Panc1 (cell line): ENCODE data around the gene TWNK. TPM values are rescaled to one million over a fixed set of nuclear protein-coding genes. Genes with fewer than 3 reads are reported as not detected.

Experiments
- ATAC-seq: fragments of 200-7000 bp; cut with Tn5 transposase; 2 replicates; pipeline ENCODE4 v1.9.1; 2020; ENCODE audit warnings: mild to moderate bottlenecking, moderate library complexity
- BruUV-seq: library from RNA; stranded (reverse); fragments of 400-500 nt; replicated peaks from 2 replicates; lab custom pipeline; 2021; lab: Mats Ljungman, UMichigan
- CTCF ChIA-PET: fragments of 300-600 bp; sonication (Branson Sonifier 250); formaldehyde crosslinking; loops from one replicate; lab custom pipeline; 2022; ENCODE audit warnings: antibody characterized with exemption; lab: Charles Lee
- POLR2A ChIA-PET: fragments of 300-600 bp; sonication (Branson Sonifier 250); formaldehyde crosslinking; loops from one replicate; lab custom pipeline; 2022; ENCODE audit warnings: antibody characterized with exemption; lab: Charles Lee
- DNase-seq: peaks from one replicate; pipeline ENCODE4 v3.0.0-alpha.2; 2010; ENCODE audit warnings: low read depth, low spot score
- H3K27ac ChIP-seq: 2 replicates; pipeline ENCODE4 v1.5.1; 2011; ENCODE audit warnings: mild to moderate bottlenecking, low read length, inconsistent platforms
- H3K27me3 ChIP-seq: fragments of 200-500 bp; sonication (Bioruptor generic); 2 replicates; pipeline ENCODE4 v1.6.0; 2014; ENCODE audit warnings: low read length, inconsistent platforms; ENCODE audit not compliant: control insufficient read depth, insufficient read depth
- H3K36me3 ChIP-seq: fragments of 200-500 bp; sonication (Bioruptor generic); 2 replicates; pipeline ENCODE4 v1.5.1; 2014; ENCODE audit warnings: inconsistent platforms, mild to moderate bottlenecking, low read length, moderate library complexity; ENCODE audit not compliant: control insufficient read depth, insufficient read depth
- H3K4me1 ChIP-seq: 2 replicates; pipeline ENCODE4 v1.5.1; 2011; ENCODE audit warnings: inconsistent platforms, mild to moderate bottlenecking, low read length, moderate library complexity; ENCODE audit not compliant: control insufficient read depth, insufficient read depth
- H3K4me3 ChIP-seq, 2 experiments: 2 replicates each; pipeline ENCODE4 v1.5.1; 2011 to 2012; ENCODE audit warnings: low read depth in 2 of 2, low read length in 2 of 2, mild to moderate bottlenecking in 2 of 2, inconsistent platforms in 1 of 2, moderate library complexity in 1 of 2
- H3K9me3 ChIP-seq: fragments of 200-500 bp; sonication (Bioruptor generic); 2 replicates; pipeline ENCODE4 v1.5.1; 2014; ENCODE audit warnings: low read depth, mild to moderate bottlenecking, inconsistent platforms, low read length, moderate library complexity; ENCODE audit not compliant: control insufficient read depth, insufficient read depth
- CTCF ChIP-seq: fragments of 450-650 bp; IDR thresholded peaks from 2 replicates; pipeline ENCODE4 v1.5.1; 2017; ENCODE audit warnings: mild to moderate bottlenecking
- POLR2AphosphoS5 ChIP-seq: IDR thresholded peaks from 2 replicates; pipeline ENCODE4 v1.6.1; 2012; ENCODE audit warnings: mild to moderate bottlenecking, low read depth, low read length, moderate library complexity
- REST ChIP-seq, 2 experiments: IDR thresholded peaks; 2 replicates each; pipeline ENCODE4 v1.6.1; 2011 to 2012; ENCODE audit warnings: low read depth in 2 of 2, control low read depth in 1 of 2, low read length in 1 of 2, mild to moderate bottlenecking in 1 of 2, moderate library complexity in 1 of 2; ENCODE audit not compliant: insufficient read depth in 1 of 2
- SIN3A ChIP-seq: IDR thresholded peaks from 2 replicates; pipeline ENCODE4 v1.6.1; 2012; ENCODE audit warnings: low read depth, mild to moderate bottlenecking, low read length, moderate library complexity, borderline replicate concordance; ENCODE audit not compliant: insufficient read depth
- TCF7L2 ChIP-seq: IDR thresholded peaks from 2 replicates; pipeline ENCODE4 v1.6.1; 2011; ENCODE audit warnings: mild to moderate bottlenecking, low read depth, low read length, inconsistent platforms
- in situ Hi-C: cut with HindIII; loops from 2 replicates; pipeline ENCODE4 v1.10.0; 2016; ENCODE audit warnings: low sequenced_read_pairs, low pct_unique_long_range_greater_than_20kb
- intact Hi-C: fragments of 100-400 bp; cut with micrococcal nuclease; formaldehyde crosslinking; loops from one replicate; pipeline ENCODE4 v1.10.0; 2022; ENCODE audit not compliant: unreplicated experiment
- total RNA-seq: library from RNA; stranded (reverse); gene quantifications from one replicate; pipeline ENCODE4 v1.2.1, GENCODE V29; 2021; ENCODE audit not compliant: unreplicated experiment

The TWNK gene
- total RNA-seq, 1 experiment from 2014 or later: 30.5 TPM

GRCh38 chr10:100963826-100964225 lies 23.5 kb upstream of the TWNK start:
- in situ Hi-C loops: no loop called here
- H3K4me3 ChIP-seq: no peak overlapping the region
- ChIA-PET CTCF (no interaction called here), POLR2A (no interaction called here)
- H3K27me3 ChIP-seq: no peaks in the 10 kb centered on the region
- no peaks in the 10 kb centered on the region for H3K9me3 ChIP-seq
- ATAC-seq (no peak), DNase-seq (no peak)
- H3K27ac ChIP-seq: no peak overlapping the region
- H3K36me3 ChIP-seq: peaks cover 39% of the 10 kb centered on the region
- TF ChIP-seq REST (IDR thresholded peaks at IDR 0.05; ENCODE audit: insufficient read depth in 1 of 2, low read depth in 2 of 2, low read length in 1 of 2) (no peak), TCF7L2 (no peak), CTCF (no peak)
- intact Hi-C loops: no loop called here
- H3K4me1 ChIP-seq: peaks cover 3% of the 10 kb centered on the region; the same call in 1 of the 2 replicates
- no TSS peak for BruUV-seq

- Histone ChIP-seq H3K27ac (no peak overlapping the region), H3K4me3 (no peak overlapping the region), H3K36me3 (peaks cover 20% of the 10 kb centered on the region), H3K4me1 (peaks cover 10% of the 10 kb centered on the region), H3K9me3 (no peaks in the 10 kb centered on the region), H3K27me3 (no peaks in the 10 kb centered on the region)
- ChIA-PET POLR2A (no interaction called here), CTCF (interaction anchor here (0.6 kb wide), 1 partner anchor 48 kb away, joined by 7 read pairs; no protein-coding TSS in a partner anchor)
- 0 out of 2 replicates have a peak, but pooled peaks have one; percentile 48 for TF ChIP-seq POLR2AphosphoS5
- no peak for TF ChIP-seq CTCF
- DNase-seq (no peak), ATAC-seq (no peak)
- in situ Hi-C loops (no loop called here), intact Hi-C loops (no loop called here)
- no TSS peak for BruUV-seq
These were observed 21.5 kb upstream of the TWNK start for GRCh38 chr10:100965820-100966219.

- TF ChIP-seq POLR2AphosphoS5 (no peak), SIN3A (no peak), REST (IDR thresholded peaks at IDR 0.05; ENCODE audit: insufficient read depth in 1 of 2, low read depth in 2 of 2, low read length in 1 of 2) (no peak), CTCF (no peak), TCF7L2 (no peak)
- no peaks in the 10 kb centered on the region for H3K27me3 ChIP-seq
- BruUV-seq: no TSS peak
- CTCF ChIA-PET: interaction anchor here (0.6 kb wide), 1 partner anchor 48 kb away, joined by 3 read pairs; no protein-coding TSS in a partner anchor
- ATAC-seq: no peak
- POLR2A ChIA-PET: no interaction called here
- H3K27ac ChIP-seq: no peak overlapping the region
- intact Hi-C loops (no loop called here), in situ Hi-C loops (no loop called here)
- H3K4me1 ChIP-seq: peaks cover 10% of the 10 kb centered on the region
- H3K9me3 ChIP-seq: no peaks in the 10 kb centered on the region
- peaks cover 14% of the 10 kb centered on the region for H3K36me3 ChIP-seq
- no peak overlapping the region for H3K4me3 ChIP-seq
- no peak for DNase-seq
These were observed 20.5 kb upstream of the TWNK start for GRCh38 chr10:100966887-100967286.
